ENCODE data around the gene INAFM2.

DNA sequence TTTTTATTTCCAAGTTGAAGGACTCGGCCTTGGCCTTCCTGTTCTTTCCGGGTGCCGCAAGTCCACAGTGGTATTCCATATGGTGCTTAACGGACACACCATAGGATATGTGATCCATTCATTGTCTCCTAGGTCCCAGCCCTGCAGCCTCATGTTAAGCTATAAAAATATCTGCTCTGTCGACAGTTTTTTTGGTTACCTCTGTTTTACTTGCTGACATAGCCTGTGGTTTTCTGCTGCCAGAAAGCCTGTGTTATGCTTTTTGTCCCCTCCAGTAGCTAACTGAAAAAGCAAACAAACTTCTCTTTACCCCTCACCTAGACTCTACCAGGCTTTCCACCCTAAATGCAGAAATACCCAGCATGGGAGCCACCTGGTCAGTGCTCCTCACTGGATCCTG lies 5.3 kb downstream of the INAFM2 start:
- TF ChIP-seq ZNF507 (tag; conservative IDR thresholded peaks at IDR 0.05) (no peak), EZH2 (IDR thresholded peaks at IDR 0.05; ENCODE audit: borderline replicate concordance, low read depth, low read length) (no peak), IRF1 (CRISPR knock-in tag; IDR thresholded peaks at IDR 0.05; ENCODE audit: borderline replicate concordance) (no peak), ZNF699 (CRISPR knock-in tag; IDR thresholded peaks at IDR 0.05; ENCODE audit: insufficient replicate concordance) (no peak), TARDBP (IDR thresholded peaks at IDR 0.05) (no peak), SMC3 (conservative IDR thresholded peaks at IDR 0.05; ENCODE audit: insufficient read depth, low read depth, low read length) (no peak), CHD4 (IDR thresholded peaks at IDR 0.05; ENCODE audit: insufficient read depth, insufficient replicate concordance, low read depth, low read length, poor library complexity, severe bottlenecking) (no peak), SPI1 (IDR thresholded peaks at IDR 0.05; ENCODE audit: borderline replicate concordance, low read depth, low read length) (no peak), MTA2 (IDR thresholded peaks at IDR 0.05; ENCODE audit: low read depth) (no peak)

Measured in K562 (cell line).